Nephron (organoid): ENCODE measurements around the gene CORO6.

Source experiments
- H3K27ac Mint-ChIP-seq, 3 experiments: 2 replicates each; pipeline ENCODE4 v1.8.0; 2020; ENCODE audit warnings: mixed read lengths in 3 of 3, mild to moderate bottlenecking in 2 of 3, moderate library complexity in 1 of 3
- H3K27me3 Mint-ChIP-seq: 2 replicates; pipeline ENCODE4 v1.8.0; 2021; ENCODE audit warnings: low read depth, mild to moderate bottlenecking, moderate library complexity, mixed read lengths
- H3K36me3 Mint-ChIP-seq: 2 replicates; pipeline ENCODE4 v1.8.0; 2020; ENCODE audit warnings: low read depth, mixed read lengths
- H3K4me1 Mint-ChIP-seq: 2 replicates; pipeline ENCODE4 v1.8.0; 2020; ENCODE audit warnings: mixed read lengths
- H3K4me3 Mint-ChIP-seq, 3 experiments: 2 replicates each; pipeline ENCODE4 v1.8.0; 2020; ENCODE audit warnings: mild to moderate bottlenecking in 3 of 3, mixed read lengths in 3 of 3, moderate library complexity in 2 of 3
- H3K9me3 Mint-ChIP-seq: 2 replicates; pipeline ENCODE4 v1.8.0; 2020; ENCODE audit warnings: mixed read lengths
- TF ChIP-seq, protein P1 (sequence below), 3 experiments: fragments of 200-600 bp; sonication (generic); IDR thresholded peaks; one replicate each; pipeline ENCODE4 v1.5.0; 2021; ENCODE audit warnings: antibody characterized with exemption in 3 of 3; ENCODE audit not compliant: unreplicated experiment in 3 of 3

Gene CORO6

DNA sequence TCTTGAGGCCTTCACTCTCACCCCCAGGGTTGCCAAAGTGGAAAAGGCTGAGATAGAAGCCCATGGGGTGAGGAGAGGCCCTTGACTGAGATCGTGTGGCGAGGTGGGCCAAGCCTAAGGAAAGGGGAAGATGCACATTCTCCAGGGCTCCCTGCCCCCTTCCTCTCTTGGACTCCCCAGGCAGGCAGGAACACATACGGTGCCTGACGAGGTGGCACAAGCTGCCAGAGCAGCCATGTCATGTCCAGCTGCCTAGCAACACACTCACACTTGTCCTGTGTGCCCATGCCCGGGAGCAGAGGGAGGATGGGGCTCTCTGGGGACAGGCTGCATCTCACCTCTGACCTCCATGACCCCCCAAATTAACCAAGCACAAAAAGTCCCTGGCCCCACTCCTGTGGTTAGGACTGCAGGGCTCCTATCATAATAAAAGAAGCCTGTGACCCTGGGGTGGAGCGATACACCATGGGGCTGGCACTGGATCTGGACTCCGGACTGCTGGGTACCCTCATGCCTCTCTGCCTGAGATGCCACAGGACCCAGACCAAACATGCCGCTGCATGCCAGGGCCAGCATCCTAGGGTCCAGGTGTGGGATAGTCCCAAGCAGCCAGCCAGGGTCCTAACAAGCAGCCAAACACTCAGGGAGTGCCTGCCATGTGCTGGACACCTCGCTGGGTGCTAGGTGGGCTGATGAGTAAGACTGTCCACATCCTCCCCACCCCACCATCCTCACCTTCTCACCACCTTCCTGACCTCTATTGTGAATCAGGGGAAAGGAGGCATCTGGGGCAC, 35.8 kb downstream of the CORO6 start:
- TF ChIP-seq, protein P1, sequence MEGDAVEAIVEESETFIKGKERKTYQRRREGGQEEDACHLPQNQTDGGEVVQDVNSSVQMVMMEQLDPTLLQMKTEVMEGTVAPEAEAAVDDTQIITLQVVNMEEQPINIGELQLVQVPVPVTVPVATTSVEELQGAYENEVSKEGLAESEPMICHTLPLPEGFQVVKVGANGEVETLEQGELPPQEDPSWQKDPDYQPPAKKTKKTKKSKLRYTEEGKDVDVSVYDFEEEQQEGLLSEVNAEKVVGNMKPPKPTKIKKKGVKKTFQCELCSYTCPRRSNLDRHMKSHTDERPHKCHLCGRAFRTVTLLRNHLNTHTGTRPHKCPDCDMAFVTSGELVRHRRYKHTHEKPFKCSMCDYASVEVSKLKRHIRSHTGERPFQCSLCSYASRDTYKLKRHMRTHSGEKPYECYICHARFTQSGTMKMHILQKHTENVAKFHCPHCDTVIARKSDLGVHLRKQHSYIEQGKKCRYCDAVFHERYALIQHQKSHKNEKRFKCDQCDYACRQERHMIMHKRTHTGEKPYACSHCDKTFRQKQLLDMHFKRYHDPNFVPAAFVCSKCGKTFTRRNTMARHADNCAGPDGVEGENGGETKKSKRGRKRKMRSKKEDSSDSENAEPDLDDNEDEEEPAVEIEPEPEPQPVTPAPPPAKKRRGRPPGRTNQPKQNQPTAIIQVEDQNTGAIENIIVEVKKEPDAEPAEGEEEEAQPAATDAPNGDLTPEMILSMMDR (IDR thresholded peaks at IDR 0.05; ENCODE audit: unreplicated experiment in 3 of 3), result no peak
- Mint-ChIP-seq H3K9me3 (no peaks in the 10 kb centered on the region), H3K27ac (no peak overlapping the region), H3K4me1 (peaks cover 45% of the 10 kb centered on the region), H3K27me3 (no peaks in the 10 kb centered on the region), H3K36me3 (peaks cover 4% of the 10 kb centered on the region), H3K4me3 (peak overlapping the region; percentile 88 to 95 (median 95))

DNA sequence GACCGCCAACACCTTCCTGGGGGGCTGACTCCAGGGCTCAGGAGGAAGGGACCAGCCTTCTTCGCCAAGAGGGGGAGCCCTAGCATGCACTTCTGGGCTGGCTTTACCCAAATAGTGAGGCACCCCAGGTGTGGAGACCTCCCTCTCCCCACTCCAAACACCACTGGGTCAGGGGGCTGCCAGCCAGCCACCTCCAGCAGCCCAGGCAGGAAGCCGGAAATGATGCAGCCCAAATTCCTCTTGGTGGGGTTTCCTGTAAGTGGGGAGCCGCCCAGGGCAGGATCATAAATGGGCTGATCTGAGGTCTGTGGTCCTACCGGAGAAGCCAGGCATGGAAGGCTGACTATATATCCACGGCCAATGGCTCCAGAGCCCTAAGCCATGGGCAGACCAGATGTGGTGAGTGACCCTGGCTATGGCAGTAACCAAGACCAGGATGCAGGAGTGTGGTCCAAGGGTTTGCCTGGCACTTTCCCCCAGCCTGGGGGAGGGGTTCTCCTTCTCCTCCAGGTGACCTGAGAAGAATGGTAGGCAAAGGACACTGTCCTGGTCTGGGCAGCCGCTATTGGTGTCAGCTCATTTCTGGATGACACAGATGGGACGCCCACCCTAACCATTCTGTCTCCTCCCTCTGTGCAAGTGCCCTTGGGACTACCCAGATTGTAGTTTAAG, 37.5 kb downstream of the CORO6 start:
- no peak overlapping the region for H3K4me3 Mint-ChIP-seq
- no peaks in the 10 kb centered on the region for H3K27me3 Mint-ChIP-seq
- H3K4me1 Mint-ChIP-seq, result peaks cover 34% of the 10 kb centered on the region
- TF ChIP-seq, protein P1 (IDR thresholded peaks at IDR 0.05; ENCODE audit: unreplicated experiment in 3 of 3), result peak in 1 of 3 experiments; percentile 9
- no peak overlapping the region for H3K27ac Mint-ChIP-seq
- peaks cover 7% of the 10 kb centered on the region for H3K36me3 Mint-ChIP-seq
- H3K9me3 Mint-ChIP-seq, result no peaks in the 10 kb centered on the region

DNA sequence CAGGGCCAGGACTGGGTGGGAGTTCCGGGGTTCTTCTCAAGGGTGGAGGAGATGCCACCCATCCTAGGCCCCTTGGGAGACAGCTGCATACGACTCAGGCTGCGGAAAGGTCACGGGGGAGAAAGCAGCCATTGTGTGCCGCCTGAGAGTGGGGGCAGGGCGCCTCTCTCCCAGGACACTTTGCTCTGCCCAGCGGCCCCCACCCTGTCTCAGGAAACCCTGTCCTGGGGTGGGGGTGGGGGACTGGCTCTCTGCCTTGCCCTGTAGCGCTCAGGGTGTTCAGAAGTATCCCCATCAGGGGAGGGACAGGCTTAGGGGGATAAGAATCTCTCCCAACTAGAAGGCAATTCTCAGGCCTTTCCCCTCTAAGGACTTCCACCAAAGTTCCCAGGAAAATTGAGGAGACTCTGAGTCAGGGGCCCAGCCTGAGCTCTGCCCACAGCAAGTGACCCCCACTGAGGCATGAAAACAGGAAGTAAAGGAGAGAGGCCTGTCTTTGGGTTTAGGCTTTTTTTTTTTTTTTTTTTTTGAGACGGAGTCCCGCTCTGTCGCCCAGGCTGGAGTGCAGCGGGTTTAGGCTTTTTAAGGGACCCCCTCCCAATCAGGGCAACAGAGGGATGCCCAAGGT, 38.1 kb downstream of the CORO6 start:
- H3K4me1 Mint-ChIP-seq, result peaks cover 34% of the 10 kb centered on the region
- H3K27me3 Mint-ChIP-seq, result no peaks in the 10 kb centered on the region
- peaks cover 11% of the 10 kb centered on the region for H3K36me3 Mint-ChIP-seq
- peak overlapping the region in 1 of 3 experiments; percentile 63 for H3K4me3 Mint-ChIP-seq
- H3K27ac Mint-ChIP-seq, result no peak overlapping the region
- no peaks in the 10 kb centered on the region for H3K9me3 Mint-ChIP-seq
- TF ChIP-seq, protein P1 (IDR thresholded peaks at IDR 0.05; ENCODE audit: unreplicated experiment in 3 of 3), result no peak

DNA sequence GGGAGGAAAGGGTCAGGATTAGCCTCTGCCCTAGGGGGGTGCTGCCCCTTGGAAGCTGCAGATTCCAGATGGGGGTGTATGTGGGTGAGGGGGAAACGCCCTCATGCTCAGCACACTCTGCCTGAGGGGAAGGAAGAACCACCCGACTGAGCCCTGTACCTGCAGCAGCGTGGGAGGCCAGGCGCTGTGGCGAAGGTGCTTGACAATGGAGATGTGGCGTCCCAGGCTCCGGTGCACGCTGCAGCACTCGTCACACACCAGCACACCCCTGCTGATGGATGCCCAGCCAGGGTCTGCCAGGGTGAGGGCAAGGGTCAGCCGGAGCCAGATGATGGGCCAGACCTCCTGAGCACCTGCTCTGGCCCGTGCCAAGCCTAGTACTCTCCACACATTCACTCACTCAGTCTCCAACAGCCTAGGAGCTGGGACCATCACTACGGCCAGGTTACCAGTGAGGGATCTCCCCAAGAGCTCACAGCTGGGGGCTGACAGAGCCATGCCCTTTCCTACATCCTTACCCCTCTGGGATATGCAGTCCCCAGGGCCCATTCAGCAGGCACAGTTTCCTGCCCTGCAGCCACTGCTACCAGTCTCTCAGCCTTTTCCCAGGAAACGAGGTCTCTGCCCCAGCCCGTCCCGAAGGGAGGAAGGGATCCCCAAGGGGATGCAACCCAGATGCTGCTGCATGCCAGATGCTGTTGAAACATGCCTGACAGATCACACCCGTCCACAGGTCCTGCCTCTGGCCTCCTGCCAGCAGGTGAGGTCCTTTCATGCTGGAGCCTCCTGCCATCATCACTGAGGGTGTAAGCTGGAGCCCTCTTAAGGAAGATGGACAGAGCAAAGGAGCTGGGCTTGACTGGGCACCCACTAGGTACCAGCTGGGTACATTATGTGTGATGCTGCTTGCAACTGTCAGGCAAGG, 39.1 kb downstream of the CORO6 start:
- TF ChIP-seq, protein P1 (IDR thresholded peaks at IDR 0.05; ENCODE audit: unreplicated experiment in 3 of 3), result no peak
- H3K9me3 Mint-ChIP-seq, result no peaks in the 10 kb centered on the region
- H3K4me3 Mint-ChIP-seq, result peak overlapping the region in 1 of 3 experiments; percentile 25
- no peak overlapping the region for H3K27ac Mint-ChIP-seq
- peaks cover 34% of the 10 kb centered on the region for H3K4me1 Mint-ChIP-seq
- H3K36me3 Mint-ChIP-seq, result peaks cover 11% of the 10 kb centered on the region
- no peaks in the 10 kb centered on the region for H3K27me3 Mint-ChIP-seq

DNA sequence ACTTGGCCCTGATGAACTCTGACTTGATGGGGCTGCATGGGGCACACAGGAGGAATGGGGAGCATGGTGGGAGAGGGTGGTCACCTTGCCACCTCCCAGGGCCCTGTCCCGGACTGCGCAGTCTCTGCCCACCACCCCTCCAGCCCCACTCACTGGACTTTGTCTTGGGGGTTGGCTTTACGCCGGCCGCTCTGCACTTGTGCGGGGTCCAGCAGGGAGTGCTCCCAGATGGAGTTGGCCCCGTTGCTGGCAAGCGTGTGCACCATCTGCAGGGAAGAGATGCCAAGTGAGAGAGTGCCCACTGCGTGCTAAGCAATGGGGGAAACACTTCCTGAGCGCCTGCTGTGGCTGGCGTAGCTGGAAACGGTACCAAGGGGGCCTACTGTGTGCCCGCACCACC, 39.9 kb downstream of the CORO6 start:
- Mint-ChIP-seq H3K9me3 (no peaks in the 10 kb centered on the region), H3K4me3 (no peak overlapping the region), H3K4me1 (peaks cover 32% of the 10 kb centered on the region), H3K27me3 (no peaks in the 10 kb centered on the region), H3K27ac (no peak overlapping the region), H3K36me3 (peaks cover 15% of the 10 kb centered on the region)
- TF ChIP-seq, protein P1 (IDR thresholded peaks at IDR 0.05; ENCODE audit: unreplicated experiment in 3 of 3), result no peak
